Bronchial epithelial cell (primary cell): ENCODE results near the gene NT5E. TPM values are rescaled to one million over a fixed set of nuclear protein-coding genes. Genes with fewer than 3 reads are reported as not detected.

Experiments used
- DNase-seq: peaks from one replicate; pipeline ENCODE4 v3.0.0-alpha.2; 2010; ENCODE audit warnings: low read depth
- FAIRE-seq: peaks from 2 replicates; lab custom pipeline; 2011; peaks lifted over from hg19 to GRCh38; lab: Jason Lieb, UNC
- H3K27me3 ChIP-seq: 2 replicates; pipeline ENCODE4 v1.5.1; 2011; ENCODE audit warnings: low read length; ENCODE audit not compliant: control insufficient read depth, insufficient read depth
- H3K36me3 ChIP-seq: 2 replicates; pipeline ENCODE4 v1.5.1; 2011; ENCODE audit warnings: low read length; ENCODE audit not compliant: control insufficient read depth, insufficient read depth
- H3K4me3 ChIP-seq: 2 replicates; pipeline ENCODE4 v1.5.1; 2011; ENCODE audit warnings: mild to moderate bottlenecking, low read depth, low read length, control low read depth
- CTCF ChIP-seq: IDR thresholded peaks from 2 replicates; pipeline ENCODE4 v1.5.1; 2011; ENCODE audit warnings: mild to moderate bottlenecking, moderate library complexity, low read length, control low read depth, inconsistent platforms; ENCODE audit not compliant: insufficient read depth, severe bottlenecking
- total RNA-seq: library from RNA; depleted of rRNA; stranded (reverse); fragments of >200 nt; gene quantifications from 2 replicates; pipeline ENCODE4 v1.2.1, GENCODE V29; 2014

NT5E gene
- total RNA-seq, 1 donor from 2014 or later = 71.1 TPM

- Histone ChIP-seq H3K27me3 (no peaks in the 10 kb centered on the region), H3K36me3 (no peaks in the 10 kb centered on the region), H3K4me3 (peak overlapping the region; percentile 53)
- no peak for DNase-seq
- TF ChIP-seq CTCF = no peak
- no peak for FAIRE-seq
These were observed 1.9 kb downstream of the NT5E start for GRCh38 chr6:85451565-85452306.

GRCh38 chr6:85452441-85452881 lies 2.6 kb downstream of the NT5E start:
- no peak for TF ChIP-seq CTCF
- DNase-seq (peak; percentile 53), FAIRE-seq (no peak)
- H3K36me3 ChIP-seq = no peaks in the 10 kb centered on the region
- no peak overlapping the region for H3K4me3 ChIP-seq
- no peaks in the 10 kb centered on the region for H3K27me3 ChIP-seq

GRCh38 chr6:85453052-85453451 lies 3.2 kb downstream of the NT5E start:
- Histone ChIP-seq H3K27me3 (no peaks in the 10 kb centered on the region), H3K36me3 (no peaks in the 10 kb centered on the region), H3K4me3 (no peak overlapping the region)
- FAIRE-seq = no peak
- TF ChIP-seq CTCF = no peak
- no peak for DNase-seq

- Histone ChIP-seq H3K4me3 (no peak overlapping the region), H3K36me3 (no peaks in the 10 kb centered on the region), H3K27me3 (no peaks in the 10 kb centered on the region)
- DNase-seq (no peak), FAIRE-seq (no peak)
- no peak for TF ChIP-seq CTCF
These were observed 3.6 kb downstream of the NT5E start for GRCh38 chr6:85453490-85453889.

GRCh38 chr6:85455471-85456026 lies 5.7 kb downstream of the NT5E start:
- Histone ChIP-seq H3K36me3 (no peaks in the 10 kb centered on the region), H3K4me3 (no peak overlapping the region), H3K27me3 (no peaks in the 10 kb centered on the region)
- no peak for FAIRE-seq
- DNase-seq = no peak
- TF ChIP-seq CTCF = no peak
